Inflammatory macrophage (primary cell): ENCODE data around the gene CIT.
"Not testable (repeated sequence)": the region's sequence is repeated elsewhere in the genome, so short reads cannot be mapped to it uniquely, and the experiment has no call there.

Experiments
- DNase-seq, 2 donors: peaks; one replicate each; pipeline ENCODE4 v3.0.0-alpha.2; 2020 to 2022
- total RNA-seq, 18 experiments: gene quantifications; one replicate each; lab custom pipeline; 2026; ENCODE audit warnings: mixed read lengths in 6 of 18, inconsistent platforms in 2 of 18; lab: John Stamatoyannopoulos, UW

Gene CIT, protein sequence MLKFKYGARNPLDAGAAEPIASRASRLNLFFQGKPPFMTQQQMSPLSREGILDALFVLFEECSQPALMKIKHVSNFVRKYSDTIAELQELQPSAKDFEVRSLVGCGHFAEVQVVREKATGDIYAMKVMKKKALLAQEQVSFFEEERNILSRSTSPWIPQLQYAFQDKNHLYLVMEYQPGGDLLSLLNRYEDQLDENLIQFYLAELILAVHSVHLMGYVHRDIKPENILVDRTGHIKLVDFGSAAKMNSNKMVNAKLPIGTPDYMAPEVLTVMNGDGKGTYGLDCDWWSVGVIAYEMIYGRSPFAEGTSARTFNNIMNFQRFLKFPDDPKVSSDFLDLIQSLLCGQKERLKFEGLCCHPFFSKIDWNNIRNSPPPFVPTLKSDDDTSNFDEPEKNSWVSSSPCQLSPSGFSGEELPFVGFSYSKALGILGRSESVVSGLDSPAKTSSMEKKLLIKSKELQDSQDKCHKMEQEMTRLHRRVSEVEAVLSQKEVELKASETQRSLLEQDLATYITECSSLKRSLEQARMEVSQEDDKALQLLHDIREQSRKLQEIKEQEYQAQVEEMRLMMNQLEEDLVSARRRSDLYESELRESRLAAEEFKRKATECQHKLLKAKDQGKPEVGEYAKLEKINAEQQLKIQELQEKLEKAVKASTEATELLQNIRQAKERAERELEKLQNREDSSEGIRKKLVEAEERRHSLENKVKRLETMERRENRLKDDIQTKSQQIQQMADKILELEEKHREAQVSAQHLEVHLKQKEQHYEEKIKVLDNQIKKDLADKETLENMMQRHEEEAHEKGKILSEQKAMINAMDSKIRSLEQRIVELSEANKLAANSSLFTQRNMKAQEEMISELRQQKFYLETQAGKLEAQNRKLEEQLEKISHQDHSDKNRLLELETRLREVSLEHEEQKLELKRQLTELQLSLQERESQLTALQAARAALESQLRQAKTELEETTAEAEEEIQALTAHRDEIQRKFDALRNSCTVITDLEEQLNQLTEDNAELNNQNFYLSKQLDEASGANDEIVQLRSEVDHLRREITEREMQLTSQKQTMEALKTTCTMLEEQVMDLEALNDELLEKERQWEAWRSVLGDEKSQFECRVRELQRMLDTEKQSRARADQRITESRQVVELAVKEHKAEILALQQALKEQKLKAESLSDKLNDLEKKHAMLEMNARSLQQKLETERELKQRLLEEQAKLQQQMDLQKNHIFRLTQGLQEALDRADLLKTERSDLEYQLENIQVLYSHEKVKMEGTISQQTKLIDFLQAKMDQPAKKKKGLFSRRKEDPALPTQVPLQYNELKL (N-terminal part only)
- 5.7 to 43.5 (median 16.7) reads per million in 18 experiments for total RNA-seq

DNA sequence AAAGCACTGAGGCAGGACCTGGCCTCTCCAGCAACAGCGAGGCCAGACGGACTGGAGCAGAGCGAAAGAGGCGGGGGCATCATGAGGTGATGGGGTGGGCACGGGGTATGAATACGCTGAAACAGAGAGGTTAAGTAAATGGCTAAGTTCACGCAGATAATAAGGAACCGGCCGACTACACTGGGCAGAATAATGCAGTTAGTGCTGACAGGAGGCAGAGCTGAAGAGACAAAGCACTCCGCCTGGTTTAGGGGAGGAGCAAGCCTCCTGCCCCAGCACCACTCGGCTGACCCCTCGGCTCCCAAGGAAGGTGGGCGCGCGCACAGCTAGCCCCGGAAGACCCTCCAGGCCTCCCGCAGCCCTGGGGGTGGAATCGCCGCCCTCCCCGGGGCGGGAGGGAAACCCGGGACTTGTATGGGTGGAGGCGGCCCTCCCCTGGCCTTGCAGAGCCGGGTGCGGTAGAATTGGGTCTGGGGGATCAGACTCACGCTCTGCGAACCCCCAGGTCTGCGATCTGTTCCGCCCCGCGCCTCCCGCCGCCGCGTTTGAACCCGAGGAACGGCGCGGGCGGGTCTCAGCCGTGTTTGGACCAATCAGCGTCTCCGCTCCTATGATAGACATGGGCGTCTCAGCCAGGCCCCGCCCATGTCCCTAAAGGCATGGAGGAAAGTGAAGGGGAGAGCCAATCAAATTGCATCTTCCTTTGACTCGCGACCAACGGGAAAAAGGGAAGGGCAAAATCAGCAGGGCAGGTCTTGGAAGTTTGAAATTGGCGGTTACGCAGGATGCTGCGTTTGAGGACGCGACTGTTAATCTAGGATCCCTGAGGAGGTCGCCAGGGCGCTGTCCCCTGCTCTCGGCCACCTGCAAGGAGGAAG, at the start of gene CIT:
Gene CIT, minus strand, starts transcription at position 560 of the 878 bp plus-strand sequence. CDS start 1,152 bp downstream, outside the sequence.
- DNase-seq = peak; percentile 95

GRCh38 chr12:119925269-119925668, 48.1 kb upstream of the CIT start:
- DNase-seq = no peak

DNA sequence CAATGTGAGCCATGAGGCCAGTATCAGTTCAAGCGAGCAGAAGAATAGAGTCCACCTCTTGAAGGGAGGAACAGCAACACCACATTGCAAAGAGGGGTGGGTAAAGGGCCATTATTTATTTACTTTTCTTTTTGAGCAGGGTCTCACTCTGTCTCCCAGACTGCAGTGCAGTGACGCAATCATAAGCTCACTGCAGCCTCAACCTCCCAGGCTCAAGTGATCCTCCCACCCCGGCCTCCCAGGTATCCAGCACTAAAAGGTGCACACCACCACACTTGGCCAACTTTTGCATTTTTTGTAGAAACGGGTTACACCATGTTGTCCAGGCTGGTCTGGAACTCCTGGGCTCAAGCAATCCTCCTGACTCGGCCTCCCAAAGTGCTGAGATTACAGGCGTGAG, 42.9 kb upstream of the CIT start:
- DNase-seq = no peak

GRCh38 chr12:119915894-119916510, 38.9 kb upstream of the CIT start:
- DNase-seq = no peak

GRCh38 chr12:119914666-119915065, 37.5 kb upstream of the CIT start:
- no peak for DNase-seq

- no peak for DNase-seq
Observed at GRCh38 chr12:119913536-119914330, 36.6 kb upstream of the CIT start.

DNA sequence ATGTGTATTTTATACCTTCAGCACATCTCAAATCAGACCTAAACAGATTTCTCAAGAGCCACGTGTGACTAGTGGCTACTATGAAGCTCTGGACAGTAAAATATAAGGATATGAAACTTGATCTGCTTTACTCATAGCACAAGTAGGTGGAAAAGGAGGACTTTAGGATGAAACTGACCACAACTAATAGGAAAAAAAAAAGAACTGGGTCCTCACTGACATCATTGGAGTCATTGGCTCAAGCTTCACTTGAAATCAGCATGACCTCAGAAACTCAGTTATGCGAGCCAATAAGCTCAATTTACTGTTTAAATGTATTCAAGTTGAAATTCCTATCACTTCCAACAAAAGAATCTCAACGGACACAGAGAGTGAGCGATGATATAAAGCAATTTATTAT, 34.1 kb upstream of the CIT start:
- peak; percentile 48 to 54 for DNase-seq

- DNase-seq = no peak
Observed at GRCh38 chr12:119910586-119910985, 33.5 kb upstream of the CIT start.

GRCh38 chr12:119902084-119902509, 25.0 kb upstream of the CIT start:
- DNase-seq = peak; percentile 69 to 74

- no peak for DNase-seq
Observed at GRCh38 chr12:119901670-119902069, 24.6 kb upstream of the CIT start.

DNA sequence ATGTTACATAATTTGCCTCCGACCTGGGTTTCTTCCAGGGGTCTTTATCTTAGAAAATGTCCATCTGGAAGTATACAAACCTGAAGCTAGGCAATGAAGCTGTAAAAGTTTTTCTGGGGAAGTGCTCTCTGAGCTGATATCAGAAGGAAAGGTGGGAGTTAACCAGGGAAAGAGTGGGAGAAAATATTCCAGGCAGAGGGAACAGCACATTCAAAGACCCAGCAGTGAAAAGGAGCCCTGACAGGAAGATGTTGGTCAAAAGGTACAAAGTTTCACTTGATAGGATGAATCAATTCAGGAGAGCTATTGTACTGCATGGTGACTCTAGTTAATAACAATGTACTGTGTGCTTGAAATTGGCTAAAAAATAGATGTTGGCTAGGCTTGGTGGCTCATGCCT, 17.8 kb upstream of the CIT start:
- no peak for DNase-seq

DNA sequence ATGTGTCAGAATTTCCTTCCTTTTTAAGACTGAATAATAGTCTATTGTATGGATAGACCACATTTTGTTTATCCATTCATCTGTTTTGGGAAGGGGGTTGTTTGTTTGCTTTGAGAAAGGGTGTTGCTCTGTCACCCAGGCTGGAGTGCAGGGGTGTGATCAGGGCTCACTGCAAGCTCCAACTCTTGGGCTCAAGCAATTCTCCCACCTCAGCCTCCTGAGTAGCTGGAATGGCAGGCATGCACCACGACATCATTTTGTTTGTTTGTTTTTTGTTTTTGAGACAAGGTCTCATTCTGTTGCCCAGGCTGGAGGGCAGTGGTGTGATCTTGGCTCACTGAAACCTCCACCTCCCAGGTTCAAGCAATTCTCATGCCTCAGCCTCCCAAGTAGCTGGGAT, 15.5 kb upstream of the CIT start:
- DNase-seq = not testable (repeated sequence)

- no peak for DNase-seq
Observed at GRCh38 chr12:119885549-119885948, 8.4 kb upstream of the CIT start.

- DNase-seq = not testable (repeated sequence)
Observed at GRCh38 chr12:119883791-119884190, 6.7 kb upstream of the CIT start.

- no peak for DNase-seq
Observed at GRCh38 chr12:119883237-119883636, 6.1 kb upstream of the CIT start.

DNA sequence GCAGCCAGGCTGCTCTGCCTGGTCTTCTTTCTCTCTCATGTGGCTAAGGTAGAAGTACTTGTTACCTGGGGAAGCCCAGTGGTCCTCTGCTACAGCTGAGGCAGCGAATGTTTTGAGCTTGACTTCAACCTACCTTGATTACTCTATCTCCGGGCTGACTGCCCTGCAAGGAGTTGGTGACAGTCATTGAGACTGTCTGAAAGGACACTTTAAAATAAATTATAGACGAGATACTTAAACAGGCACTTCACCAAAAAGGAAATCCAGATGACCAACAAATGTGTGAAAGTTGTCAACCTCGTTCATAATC, 474 bp upstream of the CIT start:
- no peak for DNase-seq

DNA sequence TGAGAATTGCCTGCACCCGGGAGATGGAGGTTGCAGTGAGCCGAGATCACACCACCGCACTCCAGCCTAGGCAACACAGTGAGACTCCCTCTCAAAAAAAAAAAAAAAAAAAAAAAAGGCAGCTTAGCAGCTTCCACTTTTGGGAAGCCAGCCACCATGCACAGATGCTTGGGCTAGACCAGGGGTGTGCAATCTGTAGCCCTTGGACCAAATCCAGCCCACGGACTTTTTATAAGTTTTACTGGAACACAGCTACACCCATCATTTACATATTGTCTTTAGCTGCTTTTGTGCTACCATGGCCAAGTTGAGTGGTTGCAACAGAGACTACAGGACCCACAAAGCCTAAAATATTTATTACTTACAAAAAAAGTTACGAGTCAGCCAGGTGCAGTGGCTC, 6.7 kb downstream of the CIT start:
- no peak for DNase-seq

DNA sequence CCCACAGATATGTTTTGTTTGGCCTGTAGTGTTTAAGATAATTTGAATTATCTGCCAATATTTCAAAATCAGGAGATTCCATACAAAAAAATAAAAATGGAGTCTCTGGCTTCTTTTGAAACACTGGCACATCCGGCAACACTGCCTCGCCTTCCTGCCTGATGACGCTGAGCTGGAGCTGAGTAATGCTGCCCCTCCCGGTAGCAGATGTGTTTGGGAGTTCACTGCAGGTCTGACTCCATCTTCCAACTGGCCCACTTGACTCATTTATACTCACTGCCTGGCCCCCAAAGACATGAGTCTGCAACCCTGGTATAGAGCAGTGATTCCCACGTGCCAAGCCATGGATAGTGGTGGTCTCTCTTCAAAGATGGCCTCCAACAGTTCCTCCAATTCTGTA, 7.4 kb downstream of the CIT start:
- no peak for DNase-seq

- no peak for DNase-seq
Observed at GRCh38 chr12:119868992-119869391, 8.1 kb downstream of the CIT start.

DNA sequence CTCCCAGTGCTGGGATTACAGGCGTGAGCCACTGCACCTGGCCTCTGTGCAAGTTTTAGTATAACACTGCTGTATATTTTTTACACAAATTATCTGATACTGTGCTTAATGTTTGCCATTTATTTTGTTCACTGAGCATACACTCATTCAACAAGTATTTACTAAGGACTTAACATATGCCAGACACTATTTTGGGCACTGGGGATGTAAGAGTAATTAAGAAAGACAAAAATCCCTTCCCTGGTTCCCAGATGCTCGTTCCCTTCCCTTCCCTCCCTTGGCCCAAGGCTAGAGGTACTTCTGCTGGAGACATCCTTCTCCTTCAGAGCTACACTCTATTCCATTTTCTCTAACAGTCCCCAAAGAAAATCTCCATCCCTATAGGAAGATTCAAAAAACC, 12.5 kb downstream of the CIT start:
- no peak for DNase-seq
